ENCODE measurements around the gene MRPS31.

GRCh38 chr13:40756042-40756441, 14.9 kb downstream of the MRPS31 start:
- no peak for TF ChIP-seq CTCF (IDR thresholded peaks at IDR 0.05)
- no peak for TF ChIP-seq POLR2AphosphoS5 (IDR thresholded peaks at IDR 0.05; ENCODE audit: low read depth, low read length)
- no peak for TF ChIP-seq SIN3A (IDR thresholded peaks at IDR 0.05; ENCODE audit: borderline replicate concordance, insufficient read depth, low read depth, low read length)

Measured in Panc1 (cell line).